ENCODE measurements around the gene CXorf66. TPM values are rescaled to one million over a fixed set of nuclear protein-coding genes. Genes with fewer than 3 reads are reported as not detected.

Gene CXorf66
- total RNA-seq, 2 donors from 2014 or later: not detected

GRCh38 chrX:139909712-139910111 is 55.6 kb downstream of the CXorf66 start:
- Histone ChIP-seq H3K4me3 (ENCODE audit: low read length) (no peak overlapping the region), H3K27me3 (ENCODE audit: control insufficient read depth, insufficient read depth, low read length, poor library complexity, severe bottlenecking) (no peaks in the 10 kb centered on the region), H3K27ac (ENCODE audit: low read depth, low read length) (no peak overlapping the region), H3K36me3 (ENCODE audit: control insufficient read depth, insufficient read depth, low read length) (no peaks in the 10 kb centered on the region), H3K9ac (ENCODE audit: extremely low read depth, low read length, poor library complexity, severe bottlenecking) (no peak overlapping the region), H3K4me1 (ENCODE audit: control insufficient read depth, insufficient read depth, low read length) (no peaks in the 10 kb centered on the region), H3K9me3 (ENCODE audit: control insufficient read depth, low read length) (no peaks in the 10 kb centered on the region)
- H3K27me3 Mint-ChIP-seq (ENCODE audit: insufficient read depth): no peaks in the 10 kb centered on the region
- WGBS, 2 experiments (ENCODE audit: insufficient coverage in 1 of 2, insufficient read length in 1 of 2): 95% methylated on average over 3 of the region's 3 CpGs; no CpG with 5 or more reads in 1 of the 2 experiments
- no peak for TF ChIP-seq CTCF (conservative IDR thresholded peaks at IDR 0.05)
- peaks cover 6% of the 10 kb centered on the region for H3K36me3 Mint-ChIP-seq (ENCODE audit: low read depth)
- peaks cover 43% of the 10 kb centered on the region for H3K4me1 Mint-ChIP-seq
- no peak for DNase-seq
- H3K27ac Mint-ChIP-seq: no peak overlapping the region
- no peak overlapping the region for H3K4me3 Mint-ChIP-seq
- H3K9me3 Mint-ChIP-seq: no peaks in the 10 kb centered on the region

GRCh38 chrX:139907078-139907477 is 58.2 kb downstream of the CXorf66 start:
- Mint-ChIP-seq H3K4me3 (no peak overlapping the region), H3K27me3 (ENCODE audit: insufficient read depth) (no peaks in the 10 kb centered on the region), H3K36me3 (ENCODE audit: low read depth) (peaks cover 2% of the 10 kb centered on the region), H3K4me1 (peaks cover 40% of the 10 kb centered on the region), H3K27ac (no peak overlapping the region), H3K9me3 (no peaks in the 10 kb centered on the region)
- Histone ChIP-seq H3K27me3 (ENCODE audit: control insufficient read depth, insufficient read depth, low read length, poor library complexity, severe bottlenecking) (no peaks in the 10 kb centered on the region), H3K4me1 (ENCODE audit: control insufficient read depth, insufficient read depth, low read length) (no peaks in the 10 kb centered on the region), H3K9ac (ENCODE audit: extremely low read depth, low read length, poor library complexity, severe bottlenecking) (no peak overlapping the region), H3K36me3 (ENCODE audit: control insufficient read depth, insufficient read depth, low read length) (no peaks in the 10 kb centered on the region), H3K4me3 (ENCODE audit: low read length) (no peak overlapping the region), H3K27ac (ENCODE audit: low read depth, low read length) (no peak overlapping the region), H3K9me3 (ENCODE audit: control insufficient read depth, low read length) (no peaks in the 10 kb centered on the region)
- TF ChIP-seq CTCF (conservative IDR thresholded peaks at IDR 0.05): no peak
- DNase-seq: no peak
- WGBS, 2 experiments (ENCODE audit: insufficient coverage in 1 of 2, insufficient read length in 1 of 2): 100% methylated on average over 3 of the region's 3 CpGs; no CpG with 5 or more reads in 1 of the 2 experiments

GRCh38 chrX:139905743-139906142 is 59.6 kb downstream of the CXorf66 start:
- no peaks in the 10 kb centered on the region for H3K36me3 ChIP-seq (ENCODE audit: control insufficient read depth, insufficient read depth, low read length)
- H3K27me3 ChIP-seq (ENCODE audit: control insufficient read depth, insufficient read depth, low read length, poor library complexity, severe bottlenecking): no peaks in the 10 kb centered on the region
- WGBS, 2 experiments (ENCODE audit: insufficient coverage in 1 of 2, insufficient read length in 1 of 2): 92% methylated on average over 1 of the region's 2 CpGs; no CpG with 5 or more reads in 1 of the 2 experiments
- H3K4me3 Mint-ChIP-seq: no peak overlapping the region
- peaks cover 44% of the 10 kb centered on the region for H3K4me1 Mint-ChIP-seq
- no peaks in the 10 kb centered on the region for H3K9me3 Mint-ChIP-seq
- no peaks in the 10 kb centered on the region for H3K4me1 ChIP-seq (ENCODE audit: control insufficient read depth, insufficient read depth, low read length)
- no peak for DNase-seq
- no peak overlapping the region for H3K9ac ChIP-seq (ENCODE audit: extremely low read depth, low read length, poor library complexity, severe bottlenecking)
- TF ChIP-seq CTCF (conservative IDR thresholded peaks at IDR 0.05): no peak
- H3K9me3 ChIP-seq (ENCODE audit: control insufficient read depth, low read length): no peaks in the 10 kb centered on the region
- H3K27ac Mint-ChIP-seq: no peak overlapping the region
- peaks cover 2% of the 10 kb centered on the region for H3K36me3 Mint-ChIP-seq (ENCODE audit: low read depth)
- no peak overlapping the region for H3K27ac ChIP-seq (ENCODE audit: low read depth, low read length)
- H3K27me3 Mint-ChIP-seq (ENCODE audit: insufficient read depth): no peaks in the 10 kb centered on the region
- no peak overlapping the region for H3K4me3 ChIP-seq (ENCODE audit: low read length)

Small RNAs within 50 kb of the gene (microRNA-seq; reads per million reads assigned to microRNA genes)
- gene MIR505 (ENCODE audit: borderline microRNAs expressed): 37.5 reads per million, percentile 63 among the genes with 10 or more reads in this experiment

Other genes with a start within 250 kb of the CXorf66 start
- 100 to 1,000 TPM in 1 of 2 donors, 10 to 100 TPM in 1; 62.9 to 114 TPM for gene ATP11C, start 32.5 kb downstream of the CXorf66 start, total RNA-seq

Data from endodermal cell (in vitro differentiated cells).